Right lung (tissue), 5 donors: ENCODE results near the gene CALY. TPM values are rescaled to one million over a fixed set of nuclear protein-coding genes. Genes with fewer than 3 reads are reported as not detected.

ENCODE experiments used
- polyA plus RNA-seq, 5 donors: library from polyadenylated mRNA; unstranded; fragments of 120-200 nt; gene quantifications; one replicate each; pipeline versions ENCODE4 v1.2.1 to v1.2.3, GENCODE V29; 2013; ENCODE audit warnings: inconsistent platforms in 1 of 5, low replicate concordance in 1 of 5; ENCODE audit not compliant: insufficient read length in 5 of 5, insufficient read depth in 1 of 5

CALY gene
- polyA plus RNA-seq, 5 donors, result 0.29 to 0.31 (median 0.31) TPM; not detected in 2

Other genes starting within 250 kb of the CALY start
- under 1 TPM in 4 of 5 donors, not detected in 1; 0.08 to 0.28 (median 0.10) TPM for gene ADGRA1, start 249.0 kb downstream of the CALY start, polyA plus RNA-seq
- gene KNDC1, start 176.7 kb downstream of the CALY start, polyA plus RNA-seq, result 1 to 10 TPM; 2.5 to 4.9 (median 4.3) TPM
- gene UTF1, start 106.7 kb downstream of the CALY start, polyA plus RNA-seq, result under 1 TPM in 1 of 5 donors, not detected in 4; 0.09 TPM
- gene VENTX, start 99.0 kb downstream of the CALY start, polyA plus RNA-seq, result under 1 TPM; 0.09 to 0.32 (median 0.21) TPM
- 1 to 10 TPM; 2.0 to 4.4 (median 2.6) TPM for gene ADAM8, start 60.0 kb downstream of the CALY start, polyA plus RNA-seq
- gene TUBGCP2, start 28.0 kb downstream of the CALY start, polyA plus RNA-seq, result 10 to 100 TPM; 45.4 to 60.0 (median 54.9) TPM
- 10 to 100 TPM; 39.1 to 55.9 (median 41.4) TPM for gene ZNF511, start 28.0 kb downstream of the CALY start, polyA plus RNA-seq
- under 1 TPM in 4 of 5 donors, not detected in 1; 0.29 to 0.74 (median 0.61) TPM for gene PRAP1, start 10.5 kb upstream of the CALY start, polyA plus RNA-seq
- gene FUOM, start 21.1 kb upstream of the CALY start, polyA plus RNA-seq, result 10 to 100 TPM in 2 of 5 donors, 1 to 10 TPM in 3; 6.7 to 13.9 (median 8.1) TPM
- 10 to 100 TPM; 66.9 to 92.0 (median 73.4) TPM for gene ECHS1, start 36.5 kb upstream of the CALY start, polyA plus RNA-seq
- gene PAOX, start 42.4 kb upstream of the CALY start, polyA plus RNA-seq, result 1 to 10 TPM; 3.7 to 8.5 (median 5.7) TPM
- 10 to 100 TPM; 51.1 to 71.4 (median 62.9) TPM for gene MTG1, start 57.3 kb upstream of the CALY start, polyA plus RNA-seq
- 1 to 10 TPM; 2.6 to 6.6 (median 3.1) TPM for gene SPRN, start 87.7 kb upstream of the CALY start, polyA plus RNA-seq
- 1 to 10 TPM; 1.3 to 3.5 (median 2.3) TPM for gene SCART1, start 117.0 kb upstream of the CALY start, polyA plus RNA-seq
- 1 to 10 TPM; 1.3 to 2.2 (median 2.0) TPM for gene CYP2E1, start 190.5 kb upstream of the CALY start, polyA plus RNA-seq
- under 1 TPM in 4 of 5 donors, not detected in 1; 0.09 to 0.28 (median 0.20) TPM for gene SYCE1, start 228.7 kb upstream of the CALY start, polyA plus RNA-seq